Raji (cell line): Measurements from ENCODE around the gene ENOSF1.

ENCODE experiments used
- POLR2A ChIP-seq: IDR thresholded peaks from 2 replicates; pipeline ENCODE4 v1.6.1; 2011; ENCODE audit warnings: low read depth, low read length, control low read depth; ENCODE audit not compliant: insufficient read depth

ENOSF1 gene

GRCh38 chr18:711657-712400 lies 601 bp downstream of the ENOSF1 start:
- no peak for TF ChIP-seq POLR2A

DNA sequence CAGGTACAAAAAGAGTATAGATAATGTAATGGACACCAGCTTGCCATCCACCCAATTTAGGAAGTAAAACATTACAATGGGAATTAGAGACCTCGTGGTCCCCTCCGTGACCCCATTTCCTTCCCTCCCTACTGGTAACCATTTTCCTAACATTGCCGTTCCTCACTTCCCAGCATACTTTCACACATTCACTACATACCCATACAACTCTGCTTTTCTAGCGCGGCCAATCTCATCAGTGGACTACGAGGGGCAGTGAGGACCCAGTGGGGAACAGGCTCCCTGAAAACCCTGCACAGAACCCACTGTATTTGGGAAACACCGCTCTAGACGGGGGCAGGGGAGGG lies 1.1 kb downstream of the ENOSF1 start:
- no peak for TF ChIP-seq POLR2A

DNA sequence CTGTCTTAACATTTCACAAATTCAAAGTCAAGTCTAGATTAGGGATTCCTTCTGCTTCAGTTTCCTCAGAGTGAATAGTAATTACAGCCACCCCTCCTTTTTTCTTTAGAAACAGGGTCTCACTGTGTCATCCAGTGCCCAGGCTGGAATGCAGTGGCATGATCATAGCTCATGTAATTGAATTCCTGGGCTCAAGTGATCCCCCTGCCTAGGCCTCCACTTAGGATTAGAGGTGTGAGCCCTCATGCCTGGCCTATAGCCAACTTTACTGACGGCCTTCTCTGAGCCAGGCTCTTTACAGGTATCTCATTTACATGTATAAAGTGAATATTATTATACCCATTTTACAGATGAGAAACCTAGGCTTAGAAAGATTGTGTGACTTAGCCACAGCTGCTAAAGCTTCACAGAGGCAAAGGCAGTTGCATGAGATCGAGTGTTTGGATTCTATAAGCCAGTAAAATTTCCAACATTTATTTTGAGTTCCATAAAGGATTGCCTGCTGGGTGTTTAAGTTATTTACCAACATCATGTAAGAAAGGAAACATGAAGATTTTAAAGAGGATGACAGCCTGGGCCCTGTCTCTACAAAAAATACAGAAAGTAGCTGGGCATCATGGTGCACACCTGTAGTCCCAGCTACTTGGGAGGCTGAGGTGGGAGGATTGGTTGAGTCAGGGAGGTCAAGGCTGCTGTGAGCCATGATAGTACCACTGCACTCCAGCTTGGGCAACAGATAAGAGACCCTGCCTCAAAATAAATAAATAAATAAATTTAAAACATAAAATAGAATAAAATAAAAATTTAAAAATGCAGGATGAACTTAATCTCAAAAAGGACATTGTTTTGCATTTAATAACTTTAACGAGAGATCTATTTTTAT lies 1.8 kb downstream of the ENOSF1 start:
- no peak for TF ChIP-seq POLR2A

- no peak for TF ChIP-seq POLR2A
Measured at GRCh38 chr18:709771-710170, 2.7 kb downstream of the ENOSF1 start.

DNA sequence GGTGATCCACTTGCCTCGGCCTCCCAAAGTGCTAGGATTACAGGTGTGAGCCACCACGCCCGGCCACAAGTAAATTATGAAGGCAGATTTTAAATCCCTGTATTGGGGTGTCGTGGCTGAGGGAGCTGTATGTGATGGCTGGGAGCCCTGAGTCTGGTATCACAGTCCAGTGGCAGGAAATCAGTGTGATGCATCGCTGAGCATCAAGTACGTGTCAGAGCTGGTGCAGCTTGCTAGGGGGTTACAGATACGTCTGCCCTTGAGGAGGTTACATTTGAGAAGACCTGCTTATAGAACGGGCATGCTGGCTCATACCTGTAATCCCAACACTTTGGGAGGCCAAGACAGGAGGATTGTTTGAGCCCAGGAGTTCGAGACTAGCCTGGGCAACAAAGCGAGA lies 4.3 kb downstream of the ENOSF1 start:
- TF ChIP-seq POLR2A: no peak

GRCh38 chr18:706405-706804 lies 6.0 kb downstream of the ENOSF1 start:
- TF ChIP-seq POLR2A: no peak

- no peak for TF ChIP-seq POLR2A
Measured at GRCh38 chr18:703213-703967, 9.0 kb downstream of the ENOSF1 start.

DNA sequence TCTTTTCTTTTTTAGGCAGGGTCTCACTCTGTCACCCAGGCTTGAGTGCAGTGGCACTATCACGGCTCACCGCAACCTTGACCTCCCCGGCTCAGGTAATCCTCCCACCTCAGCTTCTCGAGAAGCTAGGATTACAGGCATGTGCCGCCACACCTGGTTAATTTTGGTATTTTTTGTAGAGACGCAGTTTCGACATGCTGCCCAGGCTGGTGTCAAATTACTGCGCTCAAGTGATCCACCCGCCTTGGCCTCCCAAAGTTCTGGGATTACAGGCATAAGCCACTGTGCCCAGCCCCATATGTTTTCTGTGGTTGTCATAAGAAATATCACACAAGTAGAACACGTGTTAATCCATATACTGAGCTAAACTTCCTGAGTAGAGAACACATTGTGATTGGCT lies 14.6 kb downstream of the ENOSF1 start:
- no peak for TF ChIP-seq POLR2A

- TF ChIP-seq POLR2A: no peak
Measured at GRCh38 chr18:697012-697411, 15.4 kb downstream of the ENOSF1 start.

GRCh38 chr18:693466-694187 lies 18.8 kb downstream of the ENOSF1 start:
- no peak for TF ChIP-seq POLR2A

DNA sequence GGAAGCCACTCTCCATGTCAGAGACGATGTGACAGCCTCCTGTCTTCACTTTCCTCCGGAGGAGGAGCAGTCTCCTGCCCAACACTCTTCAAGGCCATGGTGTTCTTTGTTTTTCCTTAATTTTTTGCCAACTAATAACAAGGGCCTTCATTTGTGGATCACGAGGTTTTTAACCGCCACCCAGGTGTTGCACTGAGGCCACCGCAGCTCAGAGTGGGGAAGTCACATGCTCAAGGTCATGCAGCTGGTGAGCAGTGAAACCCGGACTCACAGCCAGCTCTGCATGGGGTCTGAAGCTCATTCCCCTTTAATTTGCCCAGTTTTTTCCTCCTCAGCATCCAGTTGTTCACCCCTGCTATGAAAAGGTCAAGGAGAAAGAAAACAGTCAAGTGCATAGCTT lies 19.6 kb downstream of the ENOSF1 start:
- no peak for TF ChIP-seq POLR2A

DNA sequence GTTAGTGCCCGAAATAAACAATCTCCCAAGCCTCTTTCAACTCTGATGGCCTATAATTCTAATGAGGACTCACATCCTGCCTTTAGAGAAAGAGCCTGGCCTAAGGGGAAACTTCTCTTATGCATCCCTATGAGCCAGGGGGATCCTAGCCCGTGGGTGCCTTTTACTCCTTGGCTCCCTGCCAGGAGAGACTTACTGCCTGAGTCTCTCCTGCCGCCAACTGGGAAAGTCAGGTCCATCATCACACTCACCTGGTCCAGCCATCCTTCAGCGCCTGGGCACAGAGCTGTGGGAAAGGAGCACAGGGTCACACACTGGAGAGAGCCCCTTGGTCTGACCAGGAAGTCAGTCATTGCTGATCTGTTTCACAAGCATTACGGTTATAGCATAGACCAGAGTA lies 24.1 kb downstream of the ENOSF1 start:
- TF ChIP-seq POLR2A: no peak

- TF ChIP-seq POLR2A: no peak
Measured at GRCh38 chr18:686339-687111, 25.9 kb downstream of the ENOSF1 start.

GRCh38 chr18:685438-685837 lies 27.0 kb downstream of the ENOSF1 start:
- no peak for TF ChIP-seq POLR2A

DNA sequence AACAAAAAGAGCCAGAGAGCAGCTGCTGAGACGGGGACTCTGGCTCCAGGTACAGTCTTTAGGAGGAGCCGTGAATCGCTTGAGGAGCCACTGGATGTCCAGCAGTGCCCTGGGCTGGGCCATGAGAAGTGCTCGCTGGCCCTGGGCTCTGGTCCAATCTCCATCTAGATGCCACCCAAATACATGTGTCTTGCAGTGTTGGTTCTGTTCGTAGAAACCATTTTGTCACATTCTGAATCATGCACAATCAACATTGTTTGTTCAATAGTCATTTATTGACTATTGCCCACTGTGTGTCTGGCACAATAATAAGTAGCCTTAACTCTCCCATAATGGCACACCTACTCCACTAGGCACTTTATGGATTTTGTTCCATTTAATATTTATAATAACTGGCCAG lies 28.9 kb downstream of the ENOSF1 start:
- no peak for TF ChIP-seq POLR2A

DNA sequence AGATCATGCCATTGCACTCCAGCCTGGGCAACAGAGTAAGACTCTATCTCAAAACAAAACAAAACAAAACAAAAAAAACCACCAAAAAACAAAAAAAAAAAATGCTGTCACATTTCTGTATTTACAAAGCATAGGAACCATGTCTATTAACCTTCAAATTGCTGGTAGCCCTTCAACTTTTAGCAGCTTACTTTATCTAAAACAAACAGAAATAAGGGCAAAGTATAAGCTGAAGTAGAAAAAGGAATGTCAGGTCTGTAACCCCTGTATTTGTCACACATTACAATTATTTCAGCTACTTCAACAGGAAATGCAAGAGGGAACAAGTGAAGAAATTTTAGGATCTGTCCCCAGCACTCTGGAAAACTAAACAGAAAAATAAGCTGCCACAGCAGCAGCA lies 29.6 kb downstream of the ENOSF1 start:
- TF ChIP-seq POLR2A: no peak
